HepG2 (cell line): Measurements from ENCODE around the gene ARHGEF4. TPM values are rescaled to one million over a fixed set of nuclear protein-coding genes. Genes with fewer than 3 reads are reported as not detected.
A peak's percentile ranks its signal among the peaks of the same experiment; 100 is the strongest.

ENCODE experiments used
- ATAC-seq: fragments of 200-7000 bp; cut with Tn5 transposase; 3 replicates; pipeline ENCODE4 v1.9.1; 2020; ENCODE audit warnings: mild to moderate bottlenecking, moderate library complexity
- BruUV-seq: library from RNA; stranded (reverse); fragments of 400-500 nt; replicated peaks from 2 replicates; lab custom pipeline; 2021; lab: Mats Ljungman, UMichigan
- CTCF ChIA-PET: fragments of 300-600 bp; formaldehyde crosslinking; extraction: SDS; loops from one replicate; lab custom pipeline; 2021; ENCODE audit warnings: low total read pairs, inconsistent platforms, low intra/inter-chr PET ratio; lab: Yijun Ruan, JAX
- POLR2A ChIA-PET: fragments of 350-600 bp; sonication (Branson Sonifier 250); formaldehyde crosslinking; loops from one replicate; lab custom pipeline; 2020; ENCODE audit warnings: antibody characterized with exemption, inconsistent platforms; lab: Yijun Ruan, JAX
- DNase-seq: peaks from one replicate; pipeline ENCODE4 v3.0.0-alpha.2; 2015; ENCODE audit warnings: low spot score
- FAIRE-seq: peaks from 3 replicates; lab custom pipeline; 2011; peaks lifted over from hg19 to GRCh38; lab: Jason Lieb, UNC
- H2AFZ ChIP-seq: one replicate; pipeline ENCODE4 v1.6.1; 2011; ENCODE audit warnings: low read length, inconsistent platforms
- H3K27ac ChIP-seq: fragments of 300-600 bp; 3 replicates; pipeline ENCODE4 v1.8.0; 2011; ENCODE audit warnings: mixed run types, mild to moderate bottlenecking, mixed read lengths, low read length, inconsistent platforms; ENCODE audit not compliant: insufficient read depth; ENCODE audit errors: extremely low read length
- H3K27me3 ChIP-seq, 2 experiments: fragments of 200-600 bp in 1 of 2; 2 replicates in 1 of 2; 3 replicates in 1 of 2; pipeline versions ENCODE4 v1.6.0 to v1.8.0; 2011; ENCODE audit warnings: low read length in 2 of 2, mild to moderate bottlenecking in 2 of 2, moderate library complexity in 2 of 2, inconsistent platforms in 1 of 2; ENCODE audit not compliant: insufficient read depth in 2 of 2, control insufficient read depth in 1 of 2
- H3K36me3 ChIP-seq, 2 experiments: fragments of 200-600 bp in 1 of 2; replicated peaks in 1 of 2; 2 replicates in 1 of 2; 3 replicates in 1 of 2; pipeline versions ENCODE4 v1.5.1 to v1.8.0; 2011; ENCODE audit warnings: low read length in 2 of 2, inconsistent platforms in 1 of 2; ENCODE audit not compliant: insufficient read depth in 2 of 2, control insufficient read depth in 1 of 2
- H3K4me1 ChIP-seq: 2 replicates; pipeline ENCODE4 v1.5.1; 2012; ENCODE audit warnings: low read length, inconsistent platforms; ENCODE audit not compliant: insufficient read depth
- H3K4me2 ChIP-seq: 2 replicates; pipeline ENCODE4 v1.6.0; 2011; ENCODE audit warnings: low read depth, low read length, inconsistent platforms
- H3K4me3 ChIP-seq, 3 experiments: fragments of 200-600 bp in 1 of 3; sonication (generic), shearing (Covaris generic) in 1 of 3; replicated peaks in 1 of 3; 2 replicates each; pipeline ENCODE4 v1.5.1; 2011 to 2016; ENCODE audit warnings: low read length in 3 of 3, inconsistent platforms in 2 of 3, low read depth in 2 of 3, mild to moderate bottlenecking in 2 of 3, control low read depth in 1 of 3, mixed read lengths in 1 of 3; ENCODE audit not compliant: insufficient read depth in 1 of 3
- H3K79me2 ChIP-seq: one replicate; pipeline ENCODE4 v1.6.1; 2011; ENCODE audit warnings: low read length, inconsistent platforms; ENCODE audit not compliant: insufficient read depth
- H3K9ac ChIP-seq: 2 replicates; pipeline ENCODE4 v1.6.0; 2011; ENCODE audit warnings: mild to moderate bottlenecking, low read depth, low read length, inconsistent platforms; ENCODE audit not compliant: insufficient read depth
- H3K9me3 ChIP-seq: 2 replicates; pipeline ENCODE4 v1.5.1; 2012; ENCODE audit warnings: mild to moderate bottlenecking, low read length
- H4K20me1 ChIP-seq: 2 replicates; pipeline ENCODE4 v1.6.0; 2011; ENCODE audit warnings: inconsistent platforms, mild to moderate bottlenecking, low read length, moderate library complexity; ENCODE audit not compliant: insufficient read depth
- CBX1 ChIP-seq: IDR thresholded peaks from one replicate; pipeline ENCODE4 v1.6.1; 2016; ENCODE audit warnings: antibody characterized with exemption, low read depth
- EHMT2 ChIP-seq: fragments of 200-600 bp; sonication (generic); IDR thresholded peaks from 2 replicates; pipeline ENCODE4 v1.7.0; 2017; ENCODE audit warnings: antibody characterized with exemption, low read depth, low read length, borderline replicate concordance
- HDAC6 ChIP-seq: fragments of 200-600 bp; sonication (generic); IDR thresholded peaks from 2 replicates; pipeline ENCODE4 v1.7.0; 2017; ENCODE audit warnings: mild to moderate bottlenecking, antibody characterized with exemption, low read length, low read depth
- HNF4G ChIP-seq, 2 experiments: sonication (generic) in 1 of 2; formaldehyde crosslinking in 1 of 2; IDR thresholded peaks; 2 replicates each; pipeline versions ENCODE4 v1.4.0 to v1.6.1; 2011 to 2020; ENCODE audit warnings: borderline replicate concordance in 2 of 2, low read depth in 2 of 2, mild to moderate bottlenecking in 2 of 2, low read length in 1 of 2, missing genetic modification reagents in 1 of 2, moderate library complexity in 1 of 2
- HNRNPLL ChIP-seq: fragments of 200-400 bp; formaldehyde crosslinking; IDR thresholded peaks from 2 replicates; pipeline ENCODE4 v1.6.1; 2017; ENCODE audit warnings: mild to moderate bottlenecking, low read depth, low read length; ENCODE audit not compliant: poor library complexity, severe bottlenecking
- KDM5B ChIP-seq: sonication (generic); formaldehyde crosslinking; IDR thresholded peaks from 2 replicates; pipeline ENCODE4 v1.4.0; 2020; ENCODE audit warnings: missing genetic modification reagents, mild to moderate bottlenecking, borderline replicate concordance
- MXD4 ChIP-seq: IDR thresholded peaks from 2 replicates; pipeline ENCODE4 v1.6.1; 2016; ENCODE audit warnings: mild to moderate bottlenecking, missing biosample characterization, missing genetic modification reagents
- SNAPC2 ChIP-seq: sonication (generic); formaldehyde crosslinking; IDR thresholded peaks from 2 replicates; pipeline ENCODE4 v1.8.1; 2022; ENCODE audit warnings: mild to moderate bottlenecking, missing genetic modification reagents
- SOX6 ChIP-seq, 2 experiments: fragments of 450-650 bp in 1 of 2; sonication (generic) in 1 of 2; formaldehyde crosslinking in 1 of 2; IDR thresholded peaks; 2 replicates each; pipeline versions ENCODE4 v1.4.0 to v1.6.1; 2017 to 2020; ENCODE audit warnings: antibody characterized with exemption in 1 of 2, mild to moderate bottlenecking in 1 of 2, missing genetic modification reagents in 1 of 2
- SPEN ChIP-seq: sonication (generic); formaldehyde crosslinking; IDR thresholded peaks from 2 replicates; pipeline ENCODE4 v1.5.1; 2020; ENCODE audit warnings: low read depth, mild to moderate bottlenecking, missing genetic modification reagents
- SRF ChIP-seq: IDR thresholded peaks from 2 replicates; pipeline ENCODE4 v1.6.1; 2011; ENCODE audit warnings: mild to moderate bottlenecking, low read depth, low read length, moderate library complexity
- ZNF263 ChIP-seq: sonication (generic); formaldehyde crosslinking; IDR thresholded peaks from 2 replicates; pipeline ENCODE4 v1.4.0; 2020; ENCODE audit warnings: missing genetic modification reagents
- WGBS: methylation state at CpG from one replicate; pipeline ENCODE4 v1.1.6; 2017; ENCODE audit warnings: low lambda C conversion rate; 5-methylcytosine and 5-hydroxymethylcytosine counted together
- in situ Hi-C: cut with HindIII; loops from 2 replicates; pipeline ENCODE4 v1.10.0; 2017; ENCODE audit warnings: low pct_unique_long_range_greater_than_20kb; ENCODE audit not compliant: extremely low pct_ligation_motif_present
- intact Hi-C: fragments of 100-400 bp; cut with micrococcal nuclease; formaldehyde crosslinking; loops from one replicate; pipeline ENCODE4 v1.10.0; 2022; ENCODE audit not compliant: unreplicated experiment
- polyA plus RNA-seq, 8 experiments: library from polyadenylated mRNA; depleted of rRNA in 3 of 8; stranded (reverse) in 7 of 8; unstranded in 1 of 8; fragments of >200 nt; fragmentation: Illumina TruSeq in 4 of 8; extraction: Trizol in 4 of 8; gene quantifications; 2 replicates each; pipeline versions ENCODE4 v1.2.1 to v1.2.3, GENCODE V29; 2011 to 2016; ENCODE audit warnings: low read depth in 4 of 8, missing spikeins in 1 of 8, mixed read lengths in 1 of 8; ENCODE audit not compliant: insufficient read depth in 1 of 8
- total RNA-seq, 5 experiments: library from RNA; depleted of rRNA; stranded (reverse); fragments of >200 nt; fragmentation: Illumina TruSeq; extraction: Trizol; gene quantifications; 2 replicates each; pipeline ENCODE4 v1.2.3, GENCODE V29; 2016; ENCODE audit warnings: low read depth in 1 of 5
- TF ChIP-seq, protein P1 (sequence below): IDR thresholded peaks from 2 replicates; pipeline ENCODE4 v1.6.1; 2012; ENCODE audit warnings: low read depth, low read length, improper control_type of control experiment
- TF ChIP-seq, protein P2 (sequence below), 2 experiments: fragments of 450-650 bp in 1 of 2; sonication (generic) in 1 of 2; formaldehyde crosslinking; IDR thresholded peaks; 2 replicates each; pipeline versions ENCODE4 v1.5.0 to v1.8.0; 2020 to 2022; ENCODE audit warnings: mild to moderate bottlenecking in 1 of 2, missing genetic modification reagents in 1 of 2

The ARHGEF4 gene
- total and polyA plus RNA-seq, 2 of the 13 experiments (the other 11 are each of a cell fraction or from before 2014, with no cell fraction given): 0.11 to 0.13 TPM

DNA sequence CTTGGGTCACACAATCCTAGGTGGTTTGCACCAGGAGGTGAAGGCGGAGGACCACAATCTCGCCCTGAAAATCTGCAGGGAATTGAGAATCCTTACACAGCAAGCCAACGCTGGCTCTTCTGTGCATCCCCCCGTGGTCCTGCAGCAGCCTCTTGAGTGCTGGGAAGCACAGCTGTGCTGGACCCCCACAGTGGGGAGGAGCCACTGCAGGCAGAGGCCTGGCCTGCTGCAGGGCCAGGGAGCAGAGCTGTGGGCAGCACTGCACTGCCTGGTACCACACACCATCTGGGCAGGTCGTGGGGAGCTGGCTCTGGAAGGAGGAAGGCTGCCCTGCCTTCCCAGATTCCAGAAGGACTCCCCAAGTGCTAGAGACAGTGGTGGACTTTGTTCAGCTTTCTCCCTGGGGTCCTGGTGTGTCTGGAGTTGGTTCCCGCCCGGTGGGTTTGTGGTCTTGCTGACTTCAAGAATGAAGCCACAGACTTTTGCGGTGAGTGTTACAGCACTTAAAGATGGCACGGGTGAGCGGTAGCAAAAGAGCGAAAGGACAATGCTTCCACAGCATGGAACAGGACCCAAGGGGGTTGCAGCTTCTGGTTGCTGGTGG, 150.3 kb downstream of the ARHGEF4 start:
- DNase-seq: no peak
- TF ChIP-seq SPEN (no peak), SOX6 (IDR thresholded peaks at IDR 0.05) (no peak), SOX6 (CRISPR knock-in tag; IDR thresholded peaks at IDR 0.05) (no peak), KDM5B (CRISPR knock-in tag) (no peak), EHMT2 (no peak), CBX1 (no peak), ZNF263 (CRISPR knock-in tag) (no peak), HDAC6 (no peak), MXD4 (CRISPR knock-in tag) (no peak), HNF4G (IDR thresholded peaks at IDR 0.05; ENCODE audit: borderline replicate concordance, low read depth, low read length) (no peak), HNF4G (CRISPR knock-in tag; IDR thresholded peaks at IDR 0.05; ENCODE audit: borderline replicate concordance, low read depth) (no peak), SRF (no peak), SNAPC2 (no peak), HNRNPLL (no peak)
- TF ChIP-seq, protein P1, sequence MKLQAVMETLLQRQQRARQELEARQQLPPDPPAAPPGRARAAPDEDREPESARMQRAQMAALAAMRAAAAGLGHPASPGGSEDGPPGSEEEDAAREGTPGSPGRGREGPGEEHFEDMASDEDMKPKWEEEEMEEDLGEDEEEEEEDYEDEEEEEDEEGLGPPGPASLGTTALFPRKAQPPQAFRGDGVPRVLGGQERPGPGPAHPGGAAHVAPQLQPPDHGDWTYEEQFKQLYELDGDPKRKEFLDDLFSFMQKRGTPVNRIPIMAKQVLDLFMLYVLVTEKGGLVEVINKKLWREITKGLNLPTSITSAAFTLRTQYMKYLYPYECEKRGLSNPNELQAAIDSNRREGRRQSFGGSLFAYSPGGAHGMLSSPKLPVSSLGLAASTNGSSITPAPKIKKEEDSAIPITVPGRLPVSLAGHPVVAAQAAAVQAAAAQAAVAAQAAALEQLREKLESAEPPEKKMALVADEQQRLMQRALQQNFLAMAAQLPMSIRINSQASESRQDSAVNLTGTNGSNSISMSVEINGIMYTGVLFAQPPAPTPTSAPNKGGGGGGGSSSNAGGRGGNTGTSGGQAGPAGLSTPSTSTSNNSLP: no peak
- TF ChIP-seq, protein P2, sequence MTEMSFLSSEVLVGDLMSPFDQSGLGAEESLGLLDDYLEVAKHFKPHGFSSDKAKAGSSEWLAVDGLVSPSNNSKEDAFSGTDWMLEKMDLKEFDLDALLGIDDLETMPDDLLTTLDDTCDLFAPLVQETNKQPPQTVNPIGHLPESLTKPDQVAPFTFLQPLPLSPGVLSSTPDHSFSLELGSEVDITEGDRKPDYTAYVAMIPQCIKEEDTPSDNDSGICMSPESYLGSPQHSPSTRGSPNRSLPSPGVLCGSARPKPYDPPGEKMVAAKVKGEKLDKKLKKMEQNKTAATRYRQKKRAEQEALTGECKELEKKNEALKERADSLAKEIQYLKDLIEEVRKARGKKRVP (CRISPR knock-in tag; IDR thresholded peaks at IDR 0.05): no peak
- FAIRE-seq: no peak
- H3K9ac ChIP-seq: no peak overlapping the region
- ATAC-seq: peak; percentile 62
- intact Hi-C loops: no loop called here
- H3K4me3 ChIP-seq: no peak overlapping the region
- H2AFZ ChIP-seq: no peak overlapping the region
- no peak overlapping the region for H3K27ac ChIP-seq
- in situ Hi-C loops: no loop called here
- no peaks in the 10 kb centered on the region for H3K4me1 ChIP-seq
- CTCF ChIA-PET: no interaction called here
- H4K20me1 ChIP-seq: no peaks in the 10 kb centered on the region
- WGBS: 48% methylated on average over 10 of the region's 11 CpGs
- H3K27me3 ChIP-seq: peaks cover 0 to 15% of the 10 kb centered on the region in 2 experiments; a peak in 2 of 5 replicates
- no peaks in the 10 kb centered on the region for H3K36me3 ChIP-seq
- H3K9me3 ChIP-seq: peaks cover 5% of the 10 kb centered on the region; the same call in 1 of the 2 replicates
- H3K79me2 ChIP-seq: no peaks in the 10 kb centered on the region
- BruUV-seq: no TSS peak
- H3K4me2 ChIP-seq: no peak overlapping the region
- POLR2A ChIA-PET: no interaction called here
